Thyroid gland (tissue), 4 donors: ENCODE results near the gene FBXL13. TPM values are rescaled to one million over a fixed set of nuclear protein-coding genes. Genes with fewer than 3 reads are reported as not detected.
A peak's percentile ranks its signal among the peaks of the same experiment; 100 is the strongest.

Experiments used
- DNase-seq, 2 donors: peaks; one replicate each; pipeline ENCODE4 v3.0.0-alpha.2; 2019
- H3K27ac ChIP-seq, 3 donors: fragments of 200-600 bp; sonication (generic); 1 replicate in 2 of 3; 2 replicates in 1 of 3; pipeline ENCODE4 v1.5.1; 2016 to 2019; ENCODE audit warnings: mild to moderate bottlenecking in 1 of 3, moderate library complexity in 1 of 3
- H3K27me3 ChIP-seq: fragments of 200-600 bp; sonication (generic); one replicate; pipeline ENCODE4 v1.5.1; 2019
- H3K36me3 ChIP-seq, 2 donors: fragments of 200-600 bp; sonication (generic); one replicate each; pipeline ENCODE4 v1.5.1; 2016 to 2019
- H3K4me1 ChIP-seq, 2 donors: fragments of 200-600 bp; sonication (generic); one replicate each; pipeline ENCODE4 v1.5.1; 2017 to 2019
- H3K4me3 ChIP-seq, 3 donors: fragments of 200-600 bp; sonication (generic); replicated peaks in 1 of 3; 1 replicate in 2 of 3; 2 replicates in 1 of 3; pipeline ENCODE4 v1.5.1; 2016; ENCODE audit warnings: mild to moderate bottlenecking in 1 of 3
- H3K9me3 ChIP-seq: fragments of 200-600 bp; sonication (generic); one replicate; pipeline ENCODE4 v1.5.1; 2017
- CTCF ChIP-seq, 6 experiments: fragments of 200-600 bp in 3 of 6; fragments of 450-650 bp in 3 of 6; sonication (generic) in 3 of 6; IDR thresholded peaks; one replicate each; pipeline ENCODE4 v1.5.1; 2016 to 2019; ENCODE audit warnings: antibody characterized with exemption in 6 of 6, mild to moderate bottlenecking in 2 of 6, inconsistent platforms in 1 of 6, moderate library complexity in 1 of 6
- POLR2A ChIP-seq, 2 donors: fragments of 450-650 bp; IDR thresholded peaks; one replicate each; pipeline ENCODE4 v1.6.1; 2017; ENCODE audit warnings: antibody characterized with exemption in 2 of 2, mild to moderate bottlenecking in 2 of 2, moderate library complexity in 1 of 2
- WGBS, 2 donors: methylation state at CpG; one replicate each; pipeline ENCODE4 v1.1.5; 2017; 5-methylcytosine and 5-hydroxymethylcytosine counted together
- intact Hi-C: fragments of 100-400 bp; cut with DNase I; formaldehyde crosslinking; loops from one replicate; pipeline ENCODE4 v1.15.1; 2023
- total RNA-seq, 4 donors: library from RNA; depleted of rRNA; stranded (reverse); fragments of >200 nt; gene quantifications; one replicate each; pipeline ENCODE4 v1.2.3, GENCODE V29; 2016

Gene FBXL13
- total RNA-seq: 1 to 10 TPM; 4.2 to 9.6 (median 5.0) TPM

GRCh38 chr7:103074519-103075336 is at the start of gene FBXL13, which contains the start of gene ARMC10:
TSS of gene FBXL13 (minus strand) at chr7:103074796.
TSS of gene ARMC10 (plus strand) at chr7:103075140. CDS start at chr7:103075273, 133 bp downstream.
- no peaks in the 10 kb centered on the region for H3K27me3 ChIP-seq
- H3K36me3 ChIP-seq: no peaks in the 10 kb centered on the region
- peak within 1 kb of the TSS; percentile 51 to 99 (median 95) for H3K4me3 ChIP-seq
- peak within 1 kb of the TSS; percentile 81 to 94 (median 93) for H3K27ac ChIP-seq
- 1 to 2% methylated on average over 18 to 21 of the region's 83 CpGs for WGBS, 2 donors
- TF ChIP-seq CTCF (IDR thresholded peaks at IDR 0.05) (peak in 2 of 6 experiments; percentile 24 to 29), POLR2A (IDR thresholded peaks at IDR 0.05) (peak; percentile 35 to 88)
- peak; percentile 91 to 94 for DNase-seq
- H3K4me1 ChIP-seq: peaks cover 6 to 17% of the 10 kb centered on the region in 2 donors
- H3K9me3 ChIP-seq: no peaks in the 10 kb centered on the region
- intact Hi-C loops: no loop called here

GRCh38 chr7:103123529-103123928 is 48.9 kb upstream of the FBXL13 start:
- no peak for TF ChIP-seq CTCF (IDR thresholded peaks at IDR 0.05)
- TF ChIP-seq POLR2A (IDR thresholded peaks at IDR 0.05): no peak
- intact Hi-C loops: no loop called here
- no peak for DNase-seq
- Histone ChIP-seq H3K27ac (no peak overlapping the region), H3K4me3 (no peak overlapping the region), H3K36me3 (peaks cover 8 to 12% of the 10 kb centered on the region in 2 donors), H3K27me3 (no peaks in the 10 kb centered on the region), H3K4me1 (no peaks in the 10 kb centered on the region), H3K9me3 (no peaks in the 10 kb centered on the region)
- WGBS, 2 donors: 63 to 66% methylated on average over 3 of the region's 3 CpGs

GRCh38 chr7:103121641-103122040 is 47.0 kb upstream of the FBXL13 start:
- H3K36me3 ChIP-seq: peaks cover 8% of the 10 kb centered on the region in 2 donors
- no peaks in the 10 kb centered on the region for H3K27me3 ChIP-seq
- H3K4me3 ChIP-seq: no peak overlapping the region
- TF ChIP-seq CTCF (IDR thresholded peaks at IDR 0.05) (no peak), POLR2A (IDR thresholded peaks at IDR 0.05) (no peak)
- DNase-seq: no peak
- no peak overlapping the region for H3K27ac ChIP-seq
- no peaks in the 10 kb centered on the region for H3K9me3 ChIP-seq
- intact Hi-C loops: no loop called here
- no peaks in the 10 kb centered on the region for H3K4me1 ChIP-seq

GRCh38 chr7:103120362-103120761 is 45.8 kb upstream of the FBXL13 start:
- Histone ChIP-seq H3K4me1 (no peaks in the 10 kb centered on the region), H3K36me3 (peaks cover 5 to 8% of the 10 kb centered on the region in 2 donors), H3K4me3 (no peak overlapping the region), H3K27ac (no peak overlapping the region), H3K27me3 (no peaks in the 10 kb centered on the region), H3K9me3 (no peaks in the 10 kb centered on the region)
- intact Hi-C loops: no loop called here
- no peak for DNase-seq
- TF ChIP-seq POLR2A (IDR thresholded peaks at IDR 0.05) (no peak), CTCF (IDR thresholded peaks at IDR 0.05) (no peak)
- 94 to 95% methylated on average over 1 of the region's 1 CpG for WGBS, 2 donors

- no peaks in the 10 kb centered on the region for H3K27me3 ChIP-seq
- H3K4me3 ChIP-seq: no peak overlapping the region
- no peak for TF ChIP-seq CTCF (IDR thresholded peaks at IDR 0.05)
- no peak for TF ChIP-seq POLR2A (IDR thresholded peaks at IDR 0.05)
- WGBS, 2 donors: 97 to 98% methylated on average over 11 of the region's 11 CpGs
- intact Hi-C loops: no loop called here
- no peaks in the 10 kb centered on the region for H3K9me3 ChIP-seq
- peaks cover 5 to 8% of the 10 kb centered on the region in 2 donors for H3K36me3 ChIP-seq
- no peak for DNase-seq
- H3K4me1 ChIP-seq: no peaks in the 10 kb centered on the region
- H3K27ac ChIP-seq: no peak overlapping the region
Measured at GRCh38 chr7:103119791-103120291, 45.2 kb upstream of the FBXL13 start.
